ENCODE data around the gene LPCAT3.

LPCAT3 gene

DNA sequence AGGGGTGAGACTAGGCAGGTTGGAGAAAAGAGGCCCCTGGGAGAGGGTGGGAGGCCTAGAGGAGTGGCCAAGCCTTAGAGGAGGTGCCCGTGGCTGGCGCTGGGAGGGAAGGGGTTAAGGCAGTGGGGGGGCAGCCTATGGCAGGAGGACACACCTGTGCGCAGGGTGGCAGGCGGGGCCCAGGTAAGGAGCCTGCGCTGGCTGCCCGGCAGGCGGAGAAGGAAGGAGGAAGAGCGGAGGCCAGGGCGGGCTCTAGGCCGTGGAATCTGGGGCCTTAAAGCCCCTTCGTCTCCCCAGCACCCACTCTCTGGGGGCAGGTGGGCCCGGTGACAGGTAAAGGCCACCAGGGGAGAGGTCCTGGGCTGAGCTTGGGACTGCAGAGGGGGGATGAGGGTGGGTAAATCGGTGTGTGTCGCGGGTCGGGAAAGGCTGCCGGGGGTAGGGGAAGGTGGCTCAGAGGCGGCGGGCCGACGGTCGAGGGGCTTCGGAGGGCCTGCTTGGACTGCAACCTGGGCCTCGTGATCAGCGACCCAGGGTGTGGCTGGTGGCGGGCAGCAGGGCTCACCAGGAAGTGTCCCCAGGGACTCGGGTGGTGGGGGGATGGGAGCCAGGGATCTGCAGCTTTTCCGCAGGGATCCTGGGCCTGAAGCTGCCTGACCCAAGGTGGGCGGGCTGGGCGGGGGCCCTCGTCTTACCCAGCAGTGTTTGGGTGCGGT lies 55.1 kb downstream of the LPCAT3 start:
- peaks cover 50% of the 10 kb centered on the region for H3K4me1 ChIP-seq (ENCODE audit: insufficient read depth, low read length, poor library complexity, severe bottlenecking)
- peaks cover 34% of the 10 kb centered on the region for H3K79me2 ChIP-seq (ENCODE audit: insufficient read depth, low read length)
- H3K9ac ChIP-seq (ENCODE audit: low read depth, low read length, poor library complexity, severe bottlenecking) = no peak overlapping the region
- no peaks in the 10 kb centered on the region for H3K27me3 ChIP-seq (ENCODE audit: insufficient read depth, low read length, poor library complexity, severe bottlenecking)
- no peaks in the 10 kb centered on the region for H3K9me2 ChIP-seq (replicated peaks; ENCODE audit: low read depth, low read length)
- no peak overlapping the region for H2AFZ ChIP-seq (ENCODE audit: low read length)
- H3K9me3 ChIP-seq (ENCODE audit: insufficient read depth, low read depth, low read length) = no peaks in the 10 kb centered on the region
- H3F3A ChIP-seq (ENCODE audit: low read depth) = peaks cover 13% of the 10 kb centered on the region
- H3K36me3 ChIP-seq (ENCODE audit: insufficient read depth, low read length) = peaks cover 26% of the 10 kb centered on the region; the same call in 1 of the 2 replicates
- no peak overlapping the region for H3K4me3 ChIP-seq (ENCODE audit: low read length, poor library complexity, severe bottlenecking)
- H3K4me2 ChIP-seq (ENCODE audit: low read depth, low read length, poor library complexity, severe bottlenecking) = no peak overlapping the region
- H4K20me1 ChIP-seq (ENCODE audit: insufficient read depth, low read length, poor library complexity, severe bottlenecking) = peaks cover 4% of the 10 kb centered on the region
- TF ChIP-seq, protein P1, sequence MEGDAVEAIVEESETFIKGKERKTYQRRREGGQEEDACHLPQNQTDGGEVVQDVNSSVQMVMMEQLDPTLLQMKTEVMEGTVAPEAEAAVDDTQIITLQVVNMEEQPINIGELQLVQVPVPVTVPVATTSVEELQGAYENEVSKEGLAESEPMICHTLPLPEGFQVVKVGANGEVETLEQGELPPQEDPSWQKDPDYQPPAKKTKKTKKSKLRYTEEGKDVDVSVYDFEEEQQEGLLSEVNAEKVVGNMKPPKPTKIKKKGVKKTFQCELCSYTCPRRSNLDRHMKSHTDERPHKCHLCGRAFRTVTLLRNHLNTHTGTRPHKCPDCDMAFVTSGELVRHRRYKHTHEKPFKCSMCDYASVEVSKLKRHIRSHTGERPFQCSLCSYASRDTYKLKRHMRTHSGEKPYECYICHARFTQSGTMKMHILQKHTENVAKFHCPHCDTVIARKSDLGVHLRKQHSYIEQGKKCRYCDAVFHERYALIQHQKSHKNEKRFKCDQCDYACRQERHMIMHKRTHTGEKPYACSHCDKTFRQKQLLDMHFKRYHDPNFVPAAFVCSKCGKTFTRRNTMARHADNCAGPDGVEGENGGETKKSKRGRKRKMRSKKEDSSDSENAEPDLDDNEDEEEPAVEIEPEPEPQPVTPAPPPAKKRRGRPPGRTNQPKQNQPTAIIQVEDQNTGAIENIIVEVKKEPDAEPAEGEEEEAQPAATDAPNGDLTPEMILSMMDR (conservative IDR thresholded peaks at IDR 0.05; ENCODE audit: low read length) = no peak
- no peak for TF ChIP-seq EZH2phosphoT487 (IDR thresholded peaks at IDR 0.05; ENCODE audit: borderline replicate concordance)

DNA sequence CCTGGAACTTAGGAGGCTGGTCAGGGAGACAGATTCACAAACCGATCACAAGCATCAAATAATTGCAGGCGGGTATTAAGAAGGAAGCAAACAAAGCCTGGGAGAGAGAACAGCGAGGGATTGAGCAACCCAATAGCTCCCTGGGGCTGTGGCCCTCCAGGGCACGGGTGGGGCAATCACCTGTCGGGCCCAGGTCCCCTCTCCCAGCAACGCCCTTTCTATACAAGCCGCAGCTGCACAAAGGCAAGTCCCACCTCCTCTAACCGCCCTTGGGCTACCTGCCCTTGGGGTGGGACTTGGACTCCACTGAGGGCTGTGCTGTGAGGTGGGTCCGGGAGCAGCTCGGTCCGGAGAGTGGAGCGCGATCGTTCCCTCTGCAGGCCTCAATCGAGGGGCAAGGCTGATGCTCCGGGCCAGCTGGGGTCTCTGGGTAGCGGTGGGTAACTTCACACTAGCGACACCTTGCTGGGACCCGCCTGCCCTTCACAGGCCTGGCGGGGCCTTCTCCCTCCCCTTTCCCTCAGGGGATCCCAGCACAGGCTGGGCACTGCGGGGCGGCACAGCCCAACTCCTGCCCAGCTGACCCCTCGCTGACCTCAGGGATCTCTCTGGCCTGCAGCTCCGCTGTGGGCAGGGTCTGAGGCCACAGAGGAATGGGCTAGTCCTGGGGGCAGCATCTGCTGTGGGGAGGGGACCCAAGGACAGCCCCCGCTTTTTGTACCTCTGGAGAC lies 55.8 kb downstream of the LPCAT3 start:
- Histone ChIP-seq H3K4me2 (ENCODE audit: low read depth, low read length, poor library complexity, severe bottlenecking) (no peak overlapping the region), H3K9me2 (replicated peaks; ENCODE audit: low read depth, low read length) (no peaks in the 10 kb centered on the region), H3K9me3 (ENCODE audit: insufficient read depth, low read depth, low read length) (no peaks in the 10 kb centered on the region), H3K36me3 (ENCODE audit: insufficient read depth, low read length) (peaks cover 23% of the 10 kb centered on the region; the same call in 1 of the 2 replicates), H3K9ac (ENCODE audit: low read depth, low read length, poor library complexity, severe bottlenecking) (peak overlapping the region; percentile 97), H3K27me3 (ENCODE audit: insufficient read depth, low read length, poor library complexity, severe bottlenecking) (no peaks in the 10 kb centered on the region), H3K79me2 (ENCODE audit: insufficient read depth, low read length) (peaks cover 34% of the 10 kb centered on the region), H3K4me3 (ENCODE audit: low read length, poor library complexity, severe bottlenecking) (no peak overlapping the region), H4K20me1 (ENCODE audit: insufficient read depth, low read length, poor library complexity, severe bottlenecking) (no peaks in the 10 kb centered on the region), H3F3A (ENCODE audit: low read depth) (peaks cover 13% of the 10 kb centered on the region), H2AFZ (ENCODE audit: low read length) (no peak overlapping the region), H3K4me1 (ENCODE audit: insufficient read depth, low read length, poor library complexity, severe bottlenecking) (peaks cover 54% of the 10 kb centered on the region)
- TF ChIP-seq EZH2phosphoT487 (IDR thresholded peaks at IDR 0.05; ENCODE audit: borderline replicate concordance) = no peak
- TF ChIP-seq, protein P1 (conservative IDR thresholded peaks at IDR 0.05; ENCODE audit: low read length) = no peak

DNA sequence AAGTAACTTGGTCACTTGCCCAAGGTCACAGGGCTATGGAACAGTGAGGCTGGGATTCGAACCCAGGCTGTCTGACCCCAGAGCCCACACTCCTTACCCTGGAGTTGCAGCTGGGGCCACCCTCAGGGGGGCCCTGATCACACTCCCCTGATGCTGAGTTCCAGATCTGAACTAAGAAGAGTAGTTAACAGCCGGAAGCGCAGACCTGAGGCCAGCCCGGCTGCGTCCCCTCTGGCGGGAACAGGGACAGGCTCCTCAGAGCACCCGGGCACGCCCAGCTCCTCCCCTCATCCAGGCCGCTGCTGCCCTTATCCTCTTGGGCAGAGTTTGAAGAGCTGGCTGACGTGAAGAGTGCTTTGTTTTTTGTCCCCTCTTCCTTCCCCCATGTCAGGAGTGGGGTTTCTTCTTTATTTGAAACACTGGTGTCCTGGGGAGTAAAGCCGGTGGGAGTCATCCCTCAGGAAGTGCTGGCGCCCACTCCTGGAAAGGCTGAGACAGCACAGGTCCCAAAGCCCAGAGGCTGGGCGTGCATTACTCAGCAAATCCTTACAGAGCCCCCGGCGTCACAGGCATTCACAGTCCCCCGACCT lies 56.5 kb downstream of the LPCAT3 start:
- no peaks in the 10 kb centered on the region for H3K9me3 ChIP-seq (ENCODE audit: insufficient read depth, low read depth, low read length)
- no peak overlapping the region for H2AFZ ChIP-seq (ENCODE audit: low read length)
- H3K9me2 ChIP-seq (replicated peaks; ENCODE audit: low read depth, low read length) = no peaks in the 10 kb centered on the region
- peaks cover 35% of the 10 kb centered on the region for H3K79me2 ChIP-seq (ENCODE audit: insufficient read depth, low read length)
- H3F3A ChIP-seq (ENCODE audit: low read depth) = peaks cover 13% of the 10 kb centered on the region
- H4K20me1 ChIP-seq (ENCODE audit: insufficient read depth, low read length, poor library complexity, severe bottlenecking) = no peaks in the 10 kb centered on the region
- H3K4me3 ChIP-seq (ENCODE audit: low read length, poor library complexity, severe bottlenecking) = no peak overlapping the region
- TF ChIP-seq, protein P1 (conservative IDR thresholded peaks at IDR 0.05; ENCODE audit: low read length) = peak; percentile 60
- no peak for TF ChIP-seq EZH2phosphoT487 (IDR thresholded peaks at IDR 0.05; ENCODE audit: borderline replicate concordance)
- H3K27me3 ChIP-seq (ENCODE audit: insufficient read depth, low read length, poor library complexity, severe bottlenecking) = no peaks in the 10 kb centered on the region
- H3K36me3 ChIP-seq (ENCODE audit: insufficient read depth, low read length) = peaks cover 18% of the 10 kb centered on the region; the same call in 1 of the 2 replicates
- peaks cover 61% of the 10 kb centered on the region for H3K4me1 ChIP-seq (ENCODE audit: insufficient read depth, low read length, poor library complexity, severe bottlenecking)
- no peak overlapping the region for H3K4me2 ChIP-seq (ENCODE audit: low read depth, low read length, poor library complexity, severe bottlenecking)
- peak overlapping the region; percentile 97 for H3K9ac ChIP-seq (ENCODE audit: low read depth, low read length, poor library complexity, severe bottlenecking)
